GM12878 (cell line): ENCODE data around the gene DENND6B. TPM values are rescaled to one million over a fixed set of nuclear protein-coding genes. Genes with fewer than 3 reads are reported as not detected.

ENCODE experiments used
- ASH2L ChIP-seq: fragments of 300-600, 200-600 bp; sonication (generic); IDR thresholded peaks from 2 replicates; pipeline ENCODE4 v1.6.1; 2017; ENCODE audit warnings: low read depth, mild to moderate bottlenecking, borderline replicate concordance
- ATF2 ChIP-seq: IDR thresholded peaks from 2 replicates; pipeline ENCODE4 v1.6.1; 2012; ENCODE audit warnings: low read length, inconsistent platforms
- BACH1 ChIP-seq: fragments of 450-650 bp; IDR thresholded peaks from 2 replicates; pipeline ENCODE4 v1.6.1; 2017; ENCODE audit warnings: mild to moderate bottlenecking, borderline replicate concordance
- BCL11A ChIP-seq: IDR thresholded peaks from 2 replicates; pipeline ENCODE4 v1.6.1; 2011; ENCODE audit warnings: low read depth, low read length
- BHLHE40 ChIP-seq, 2 experiments: fragments of 450-650 bp in 1 of 2; IDR thresholded peaks; 2 replicates each; pipeline ENCODE4 v1.6.1; 2011 to 2017; ENCODE audit warnings: low read depth in 2 of 2, borderline replicate concordance in 1 of 2, improper control_type of control experiment in 1 of 2, low read length in 1 of 2, mild to moderate bottlenecking in 1 of 2
- CHD1 ChIP-seq: IDR thresholded peaks from 2 replicates; pipeline ENCODE4 v1.6.1; 2012; ENCODE audit warnings: low read depth, low read length, improper control_type of control experiment
- GABPA ChIP-seq: IDR thresholded peaks from 2 replicates; pipeline ENCODE4 v1.6.1; 2014; ENCODE audit warnings: antibody characterized with exemption, low read depth, mild to moderate bottlenecking, inconsistent platforms
- KDM1A ChIP-seq: fragments of 200-600 bp; sonication (generic); IDR thresholded peaks from 2 replicates; pipeline ENCODE4 v1.6.1; 2016; ENCODE audit warnings: borderline replicate concordance
- MYC ChIP-seq: IDR thresholded peaks from 2 replicates; pipeline ENCODE4 v1.6.1; 2011; ENCODE audit warnings: mild to moderate bottlenecking, low read length, moderate library complexity, inconsistent platforms; ENCODE audit not compliant: insufficient read depth, insufficient replicate concordance, insufficient read length, severe bottlenecking
- NFXL1 ChIP-seq: fragments of 450-650 bp; IDR thresholded peaks from 2 replicates; pipeline ENCODE4 v1.6.1; 2017; ENCODE audit warnings: antibody characterized with exemption, mild to moderate bottlenecking, borderline replicate concordance
- NR2C2 ChIP-seq: IDR thresholded peaks from 2 replicates; pipeline ENCODE4 v1.6.1; 2011; ENCODE audit warnings: borderline replicate concordance, low read depth; ENCODE audit not compliant: control insufficient read depth, insufficient read length
- POLR2AphosphoS2 ChIP-seq: IDR thresholded peaks from 2 replicates; pipeline ENCODE4 v1.6.1; 2011; ENCODE audit warnings: low read depth, mild to moderate bottlenecking, low read length, improper control_type of control experiment, moderate library complexity
- RUNX3 ChIP-seq: IDR thresholded peaks from 2 replicates; pipeline ENCODE4 v1.6.1; 2012; ENCODE audit warnings: low read length, inconsistent platforms
- TARDBP ChIP-seq: IDR thresholded peaks from 2 replicates; pipeline ENCODE4 v1.6.1; 2016; ENCODE audit warnings: borderline replicate concordance
- ZNF274 ChIP-seq: IDR thresholded peaks from one replicate; pipeline ENCODE4 v1.8.0; 2011; ENCODE audit not compliant: insufficient read length, insufficient read depth
- ZNF622 ChIP-seq: fragments of 450-650 bp; IDR thresholded peaks from 2 replicates; pipeline ENCODE4 v1.6.1; 2017; ENCODE audit warnings: mild to moderate bottlenecking, inconsistent platforms
- polyA plus RNA-seq, 11 experiments: library from polyadenylated mRNA; depleted of rRNA in 4 of 11; unstranded in 6 of 11; stranded (reverse) in 5 of 11; fragments of >200 nt; fragmentation: Nextera tagmentation in 4 of 11; fragmentation: Illumina TruSeq in 1 of 11; extraction: Ambion mirVana in 4 of 11; extraction: Trizol in 1 of 11; gene quantifications; 1 replicate in 1 of 11; 2 replicates in 10 of 11; pipeline versions ENCODE4 v1.2.1 to v1.2.3, GENCODE V29; 2011 to 2016; ENCODE audit warnings: inconsistent platforms in 2 of 11, missing spikeins in 2 of 11, low read depth in 1 of 11
- total RNA-seq, 4 experiments: library from RNA; depleted of rRNA in 3 of 4; stranded (reverse); fragments of >200 nt in 3 of 4; fragmentation: Illumina TruSeq in 1 of 4; extraction: Trizol in 1 of 4; gene quantifications; 2 replicates each; pipeline versions ENCODE4 v1.2.1 to v1.2.3, GENCODE V29; 2013 to 2021
- TF ChIP-seq, protein P1 (sequence below): fragments of 450-650 bp; IDR thresholded peaks from 2 replicates; pipeline ENCODE4 v1.6.1; 2018; ENCODE audit warnings: mild to moderate bottlenecking, low read depth, moderate library complexity; ENCODE audit not compliant: partially characterized antibody
- TF ChIP-seq, protein P2 (sequence below): IDR thresholded peaks from 2 replicates; pipeline ENCODE4 v1.6.1; 2011; ENCODE audit warnings: low read depth, mild to moderate bottlenecking, low read length, moderate library complexity, borderline replicate concordance; ENCODE audit errors: extremely low read depth
- TF ChIP-seq, protein P3 (sequence below): fragments of 450-650 bp; IDR thresholded peaks from 2 replicates; pipeline ENCODE4 v1.6.1; 2017; ENCODE audit warnings: mild to moderate bottlenecking, moderate library complexity

The DENND6B gene
- total and polyA plus RNA-seq, 10 of the 15 experiments (the other 5 are each of a cell fraction or from before 2014, with no cell fraction given) = 0.72 to 11.3 (median 6.2) TPM

GRCh38 chr22:50341977-50342650 is 15.3 kb upstream of the DENND6B start (continued):
- TF ChIP-seq CHD1 (no peak), ASH2L (no peak), POLR2AphosphoS2 (no peak), BACH1 (no peak), NR2C2 (no peak), KDM1A (no peak), TARDBP (no peak), BCL11A (no peak), ZNF622 (no peak), ZNF274 (no peak), ATF2 (no peak), GABPA (no peak), BHLHE40 (IDR thresholded peaks at IDR 0.05; ENCODE audit: borderline replicate concordance in 1 of 2, low read depth in 2 of 2, low read length in 1 of 2) (no peak), RUNX3 (peak; percentile 41; the same call in 1 of the 2 replicates), NFXL1 (no peak), MYC (no peak)
- TF ChIP-seq, protein P1, sequence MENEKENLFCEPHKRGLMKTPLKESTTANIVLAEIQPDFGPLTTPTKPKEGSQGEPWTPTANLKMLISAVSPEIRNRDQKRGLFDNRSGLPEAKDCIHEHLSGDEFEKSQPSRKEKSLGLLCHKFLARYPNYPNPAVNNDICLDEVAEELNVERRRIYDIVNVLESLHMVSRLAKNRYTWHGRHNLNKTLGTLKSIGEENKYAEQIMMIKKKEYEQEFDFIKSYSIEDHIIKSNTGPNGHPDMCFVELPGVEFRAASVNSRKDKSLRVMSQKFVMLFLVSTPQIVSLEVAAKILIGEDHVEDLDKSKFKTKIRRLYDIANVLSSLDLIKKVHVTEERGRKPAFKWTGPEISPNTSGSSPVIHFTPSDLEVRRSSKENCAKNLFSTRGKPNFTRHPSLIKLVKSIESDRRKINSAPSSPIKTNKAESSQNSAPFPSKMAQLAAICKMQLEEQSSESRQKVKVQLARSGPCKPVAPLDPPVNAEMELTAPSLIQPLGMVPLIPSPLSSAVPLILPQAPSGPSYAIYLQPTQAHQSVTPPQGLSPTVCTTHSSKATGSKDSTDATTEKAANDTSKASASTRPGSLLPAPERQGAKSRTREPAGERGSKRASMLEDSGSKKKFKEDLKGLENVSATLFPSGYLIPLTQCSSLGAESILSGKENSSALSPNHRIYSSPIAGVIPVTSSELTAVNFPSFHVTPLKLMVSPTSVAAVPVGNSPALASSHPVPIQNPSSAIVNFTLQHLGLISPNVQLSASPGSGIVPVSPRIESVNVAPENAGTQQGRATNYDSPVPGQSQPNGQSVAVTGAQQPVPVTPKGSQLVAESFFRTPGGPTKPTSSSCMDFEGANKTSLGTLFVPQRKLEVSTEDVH = no peak
- TF ChIP-seq, protein P2, sequence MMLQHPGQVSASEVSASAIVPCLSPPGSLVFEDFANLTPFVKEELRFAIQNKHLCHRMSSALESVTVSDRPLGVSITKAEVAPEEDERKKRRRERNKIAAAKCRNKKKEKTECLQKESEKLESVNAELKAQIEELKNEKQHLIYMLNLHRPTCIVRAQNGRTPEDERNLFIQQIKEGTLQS = peak; percentile 11; the same call in 1 of the 2 replicates
- TF ChIP-seq, protein P3, sequence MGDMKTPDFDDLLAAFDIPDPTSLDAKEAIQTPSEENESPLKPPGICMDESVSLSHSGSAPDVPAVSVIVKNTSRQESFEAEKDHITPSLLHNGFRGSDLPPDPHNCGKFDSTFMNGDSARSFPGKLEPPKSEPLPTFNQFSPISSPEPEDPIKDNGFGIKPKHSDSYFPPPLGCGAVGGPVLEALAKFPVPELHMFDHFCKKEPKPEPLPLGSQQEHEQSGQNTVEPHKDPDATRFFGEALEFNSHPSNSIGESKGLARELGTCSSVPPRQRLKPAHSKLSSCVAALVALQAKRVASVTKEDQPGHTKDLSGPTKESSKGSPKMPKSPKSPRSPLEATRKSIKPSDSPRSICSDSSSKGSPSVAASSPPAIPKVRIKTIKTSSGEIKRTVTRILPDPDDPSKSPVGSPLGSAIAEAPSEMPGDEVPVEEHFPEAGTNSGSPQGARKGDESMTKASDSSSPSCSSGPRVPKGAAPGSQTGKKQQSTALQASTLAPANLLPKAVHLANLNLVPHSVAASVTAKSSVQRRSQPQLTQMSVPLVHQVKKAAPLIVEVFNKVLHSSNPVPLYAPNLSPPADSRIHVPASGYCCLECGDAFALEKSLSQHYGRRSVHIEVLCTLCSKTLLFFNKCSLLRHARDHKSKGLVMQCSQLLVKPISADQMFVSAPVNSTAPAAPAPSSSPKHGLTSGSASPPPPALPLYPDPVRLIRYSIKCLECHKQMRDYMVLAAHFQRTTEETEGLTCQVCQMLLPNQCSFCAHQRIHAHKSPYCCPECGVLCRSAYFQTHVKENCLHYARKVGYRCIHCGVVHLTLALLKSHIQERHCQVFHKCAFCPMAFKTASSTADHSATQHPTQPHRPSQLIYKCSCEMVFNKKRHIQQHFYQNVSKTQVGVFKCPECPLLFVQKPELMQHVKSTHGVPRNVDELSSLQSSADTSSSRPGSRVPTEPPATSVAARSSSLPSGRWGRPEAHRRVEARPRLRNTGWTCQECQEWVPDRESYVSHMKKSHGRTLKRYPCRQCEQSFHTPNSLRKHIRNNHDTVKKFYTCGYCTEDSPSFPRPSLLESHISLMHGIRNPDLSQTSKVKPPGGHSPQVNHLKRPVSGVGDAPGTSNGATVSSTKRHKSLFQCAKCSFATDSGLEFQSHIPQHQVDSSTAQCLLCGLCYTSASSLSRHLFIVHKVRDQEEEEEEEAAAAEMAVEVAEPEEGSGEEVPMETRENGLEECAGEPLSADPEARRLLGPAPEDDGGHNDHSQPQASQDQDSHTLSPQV = no peak; the same call in 1 of the 2 replicates
